ENCODE results near the gene SLC30A10. TPM values are rescaled to one million over a fixed set of nuclear protein-coding genes. Genes with fewer than 3 reads are reported as not detected.
"Not testable (repeated sequence)": the region's sequence is repeated elsewhere in the genome, so short reads cannot be mapped to it uniquely, and the experiment has no call there.

Gene SLC30A10
- total RNA-seq, 1 donor from 2014 or later, result 0.25 TPM

DNA sequence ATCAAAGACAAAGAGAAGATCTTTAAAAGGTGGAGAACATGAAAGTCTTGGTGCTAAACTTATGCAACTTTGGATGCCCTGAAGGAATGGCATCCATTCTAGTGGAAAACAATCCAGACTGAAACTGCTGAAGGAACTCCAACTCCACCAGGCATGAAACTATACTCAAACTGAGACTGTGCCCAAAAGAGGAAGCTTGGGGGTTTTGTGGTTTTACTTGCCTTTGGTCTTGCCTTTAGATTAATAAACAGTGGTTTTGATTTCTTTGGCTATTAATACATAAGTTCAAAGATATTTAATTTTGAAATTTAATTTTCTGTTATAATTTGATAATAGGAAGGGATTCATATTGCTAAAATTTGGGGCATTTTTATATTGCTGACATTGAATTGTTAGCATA, 17.4 kb upstream of the SLC30A10 start:
- intact Hi-C loops (cut with DNase I), result no loop called here
- Histone ChIP-seq H3K4me1 (no peaks in the 10 kb centered on the region), H3K36me3 (no peaks in the 10 kb centered on the region), H3K4me3 (no peak overlapping the region), H3K27me3 (no peaks in the 10 kb centered on the region), H3K9me3 (no peaks in the 10 kb centered on the region), H3K27ac (no peak overlapping the region)
- DNase-seq (ENCODE audit: extremely low spot score in 2 of 2), result no peak
- TF ChIP-seq POLR2AphosphoS5 (IDR thresholded peaks at IDR 0.05; ENCODE audit: insufficient read depth in 1 of 2, low read depth in 1 of 2) (no peak), POLR2A (IDR thresholded peaks at IDR 0.05) (no peak)
- TF ChIP-seq, protein P1, sequence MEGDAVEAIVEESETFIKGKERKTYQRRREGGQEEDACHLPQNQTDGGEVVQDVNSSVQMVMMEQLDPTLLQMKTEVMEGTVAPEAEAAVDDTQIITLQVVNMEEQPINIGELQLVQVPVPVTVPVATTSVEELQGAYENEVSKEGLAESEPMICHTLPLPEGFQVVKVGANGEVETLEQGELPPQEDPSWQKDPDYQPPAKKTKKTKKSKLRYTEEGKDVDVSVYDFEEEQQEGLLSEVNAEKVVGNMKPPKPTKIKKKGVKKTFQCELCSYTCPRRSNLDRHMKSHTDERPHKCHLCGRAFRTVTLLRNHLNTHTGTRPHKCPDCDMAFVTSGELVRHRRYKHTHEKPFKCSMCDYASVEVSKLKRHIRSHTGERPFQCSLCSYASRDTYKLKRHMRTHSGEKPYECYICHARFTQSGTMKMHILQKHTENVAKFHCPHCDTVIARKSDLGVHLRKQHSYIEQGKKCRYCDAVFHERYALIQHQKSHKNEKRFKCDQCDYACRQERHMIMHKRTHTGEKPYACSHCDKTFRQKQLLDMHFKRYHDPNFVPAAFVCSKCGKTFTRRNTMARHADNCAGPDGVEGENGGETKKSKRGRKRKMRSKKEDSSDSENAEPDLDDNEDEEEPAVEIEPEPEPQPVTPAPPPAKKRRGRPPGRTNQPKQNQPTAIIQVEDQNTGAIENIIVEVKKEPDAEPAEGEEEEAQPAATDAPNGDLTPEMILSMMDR (IDR thresholded peaks at IDR 0.05), result no peak

DNA sequence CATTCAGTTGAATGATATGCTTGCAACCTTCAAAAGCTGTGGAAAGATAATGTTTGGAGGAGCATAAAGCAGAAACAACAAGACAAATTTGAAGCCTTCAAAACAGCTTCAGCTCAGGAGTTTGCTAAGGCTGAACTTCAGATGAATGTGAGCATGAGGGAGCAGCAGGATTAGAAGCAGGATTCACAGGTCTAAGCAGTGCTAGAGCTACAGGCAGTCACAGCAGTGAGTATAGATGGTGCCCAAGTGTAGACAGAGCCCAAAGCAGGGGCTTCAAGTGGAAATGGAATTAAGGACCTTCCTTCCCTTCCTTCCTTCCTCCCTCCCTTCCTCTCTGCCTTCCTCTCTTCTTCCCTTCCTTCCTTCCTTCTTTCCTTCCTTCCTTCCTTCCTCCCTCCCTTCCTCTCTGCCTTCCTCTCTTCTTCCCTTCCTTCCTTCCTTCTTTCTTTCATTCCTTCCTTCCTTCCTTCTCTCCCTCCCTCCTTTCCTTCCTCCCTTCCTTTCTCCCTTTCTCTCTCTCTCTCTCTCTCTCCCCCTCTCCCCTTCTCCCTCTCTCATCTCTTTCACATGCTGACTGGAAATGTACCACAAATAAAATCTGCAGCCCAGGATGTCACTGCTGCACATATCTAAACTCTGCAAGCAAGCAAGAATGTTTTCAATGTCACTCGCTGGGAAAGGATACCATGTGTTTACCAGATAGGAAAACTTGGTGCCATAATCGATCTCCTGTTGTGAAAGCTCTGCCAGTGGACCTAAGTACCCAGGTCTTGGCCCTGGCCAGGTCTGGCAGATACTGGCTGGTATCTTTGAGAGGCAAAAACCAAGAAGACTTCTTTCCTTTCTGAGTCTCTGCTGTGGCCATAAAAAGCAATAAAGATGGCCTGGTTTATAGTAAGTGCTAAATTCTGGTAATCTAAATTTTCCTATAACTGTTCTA, 13.1 kb upstream of the SLC30A10 start:
- no peak for DNase-seq (ENCODE audit: extremely low spot score in 2 of 2)
- Histone ChIP-seq H3K36me3 (no peaks in the 10 kb centered on the region), H3K27me3 (no peaks in the 10 kb centered on the region), H3K4me3 (no peak overlapping the region), H3K9me3 (no peaks in the 10 kb centered on the region), H3K27ac (no peak overlapping the region), H3K4me1 (no peaks in the 10 kb centered on the region)
- intact Hi-C loops (cut with DNase I), result no loop called here
- no peak for TF ChIP-seq POLR2A (IDR thresholded peaks at IDR 0.05)
- TF ChIP-seq, protein P1 (IDR thresholded peaks at IDR 0.05), result no peak
- TF ChIP-seq POLR2AphosphoS5 (IDR thresholded peaks at IDR 0.05; ENCODE audit: insufficient read depth in 1 of 2, low read depth in 1 of 2), result no peak

DNA sequence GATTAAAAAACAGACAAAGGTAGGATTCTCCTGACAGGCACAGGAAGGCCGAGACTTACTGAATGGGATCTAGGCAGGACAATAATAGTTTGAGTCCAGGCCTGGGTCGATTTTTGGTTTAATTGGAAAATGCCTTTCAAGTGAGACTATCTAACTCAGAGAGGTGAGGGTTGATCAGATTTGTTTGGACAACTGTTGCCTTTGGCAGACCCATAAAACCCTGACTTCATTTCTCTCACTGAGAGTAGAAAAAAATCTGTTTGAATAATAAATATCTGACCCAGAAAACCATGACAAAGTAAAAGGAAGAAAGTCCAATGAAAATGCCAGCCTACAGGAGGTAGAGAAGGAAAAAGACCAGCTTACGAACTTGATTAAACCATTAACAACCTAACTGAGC, 12.3 kb upstream of the SLC30A10 start:
- no peak overlapping the region for H3K4me3 ChIP-seq
- no peaks in the 10 kb centered on the region for H3K36me3 ChIP-seq
- DNase-seq (ENCODE audit: extremely low spot score in 2 of 2), result no peak
- H3K27me3 ChIP-seq, result no peaks in the 10 kb centered on the region
- no peak overlapping the region for H3K27ac ChIP-seq
- H3K9me3 ChIP-seq, result no peaks in the 10 kb centered on the region
- no peaks in the 10 kb centered on the region for H3K4me1 ChIP-seq
- intact Hi-C loops (cut with DNase I), result no loop called here
- TF ChIP-seq POLR2A (IDR thresholded peaks at IDR 0.05) (no peak), POLR2AphosphoS5 (IDR thresholded peaks at IDR 0.05; ENCODE audit: insufficient read depth in 1 of 2, low read depth in 1 of 2) (no peak)
- TF ChIP-seq, protein P1 (IDR thresholded peaks at IDR 0.05), result no peak

DNA sequence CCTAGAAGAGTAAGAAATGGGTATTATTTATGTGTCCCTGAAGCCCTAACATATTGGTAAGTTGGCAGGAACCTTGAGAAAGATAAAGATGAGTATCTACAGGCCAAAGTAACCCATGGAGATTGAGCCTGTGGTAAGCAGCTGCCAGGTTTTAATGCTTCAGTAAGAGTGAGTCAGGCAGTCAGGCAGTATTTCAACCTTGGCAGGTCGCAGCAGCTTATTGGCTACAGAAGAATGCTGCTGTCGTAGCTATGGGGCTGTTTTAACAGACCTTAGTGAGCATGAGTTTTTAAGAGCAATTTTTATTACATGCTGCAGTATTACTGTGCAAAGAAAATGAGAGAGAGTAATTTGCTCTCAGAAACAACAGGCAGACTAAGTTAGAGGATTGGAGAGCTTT, 10.3 kb upstream of the SLC30A10 start:
- no peaks in the 10 kb centered on the region for H3K9me3 ChIP-seq
- intact Hi-C loops (cut with DNase I), result no loop called here
- H3K27me3 ChIP-seq, result no peaks in the 10 kb centered on the region
- H3K27ac ChIP-seq, result no peak overlapping the region
- no peaks in the 10 kb centered on the region for H3K36me3 ChIP-seq
- DNase-seq (ENCODE audit: extremely low spot score in 2 of 2), result no peak
- TF ChIP-seq POLR2A (IDR thresholded peaks at IDR 0.05), result no peak
- TF ChIP-seq, protein P1 (IDR thresholded peaks at IDR 0.05), result no peak
- H3K4me3 ChIP-seq, result no peak overlapping the region
- no peaks in the 10 kb centered on the region for H3K4me1 ChIP-seq

DNA sequence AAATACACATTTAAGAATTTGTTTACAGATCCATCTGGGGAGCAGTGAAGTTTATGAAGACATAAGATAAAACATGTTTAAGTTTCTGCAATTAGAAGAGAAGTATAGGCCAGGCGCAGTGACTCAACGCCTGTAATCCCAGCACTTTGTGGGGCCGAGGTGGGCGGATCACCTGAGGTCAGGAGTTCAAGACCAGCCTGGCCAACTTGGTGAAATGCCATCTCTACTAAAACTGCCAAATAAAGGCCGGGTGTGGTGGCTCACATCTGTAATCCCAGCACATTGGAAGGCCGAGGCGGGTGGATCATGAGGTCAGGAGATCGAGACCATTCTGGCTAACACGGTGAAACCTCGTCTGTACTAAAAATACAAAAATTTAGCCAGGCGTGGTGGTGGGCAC, 5.4 kb upstream of the SLC30A10 start:
- intact Hi-C loops (cut with DNase I); H3K9me3 ChIP-seq; H3K27ac ChIP-seq; H3K27me3 ChIP-seq; DNase-seq (ENCODE audit: extremely low spot score in 2 of 2); H3K4me1 ChIP-seq; H3K4me3 ChIP-seq; H3K36me3 ChIP-seq: not testable (repeated sequence)
